HCT116 (cell line): ENCODE data around the gene EPHB3. TPM values are rescaled to one million over a fixed set of nuclear protein-coding genes. Genes with fewer than 3 reads are reported as not detected.

ENCODE experiments used
- ATAC-seq: fragments of 200-7000 bp; cut with Tn5 transposase; 2 replicates; pipeline ENCODE4 v1.9.1; 2020; ENCODE audit warnings: mild to moderate bottlenecking, moderate library complexity
- BruUV-seq: library from RNA; stranded (reverse); fragments of 400-500 nt; replicated peaks from 2 replicates; lab custom pipeline; 2021; lab: Mats Ljungman, UMichigan
- CTCF ChIA-PET: fragments of 300-600 bp; sonication (Branson Sonifier 250); formaldehyde crosslinking; loops from one replicate; lab custom pipeline; 2021; ENCODE audit warnings: antibody characterized with exemption; lab: Charles Lee
- POLR2A ChIA-PET: fragments of 300-600, 350-600 bp; sonication (Branson Sonifier 250); formaldehyde crosslinking; loops from one replicate; lab custom pipeline; 2021; ENCODE audit warnings: antibody characterized with exemption; lab: Charles Lee
- RAD21 ChIA-PET, 2 experiments: fragments of 300-600 bp; sonication (Branson Sonifier 250); formaldehyde crosslinking; loops; one replicate each; lab custom pipeline; 2023; ENCODE audit warnings: low total read pairs in 2 of 2; ENCODE audit not compliant: uncharacterized antibody in 2 of 2, unreplicated experiment in 2 of 2, low non-redundant PET in 1 of 2; lab: Charles Lee
- DNase-seq: peaks from one replicate; pipeline ENCODE4 v3.0.0-alpha.2; 2010; ENCODE audit warnings: low read depth, low spot score
- H2AFZ ChIP-seq: fragments of 200-600 bp; shearing (Covaris generic), sonication (generic); 2 replicates; pipeline ENCODE4 v1.6.1; 2017; ENCODE audit warnings: low read depth, mixed run types, mixed read lengths, antibody characterized with exemption, low read length; ENCODE audit not compliant: poor library complexity, severe bottlenecking
- H3K27ac ChIP-seq: 2 replicates; pipeline ENCODE4 v1.5.1; 2012; ENCODE audit warnings: low read depth, low read length
- H3K27me3 ChIP-seq: fragments of 200-600 bp; sonication (generic); 2 replicates; pipeline ENCODE4 v1.6.1; 2016; ENCODE audit warnings: mixed run types, low read length, mixed read lengths; ENCODE audit not compliant: insufficient read depth
- H3K36me3 ChIP-seq, 2 experiments: fragments of 200-500 bp in 1 of 2; fragments of 200-600 bp in 1 of 2; sonication (Bioruptor generic) in 1 of 2; sonication (generic) in 1 of 2; 2 replicates each; pipeline versions ENCODE4 v1.5.1 to v1.6.1; 2014 to 2016; ENCODE audit warnings: low read length in 2 of 2, inconsistent platforms in 1 of 2, mixed read lengths in 1 of 2, mixed run types in 1 of 2; ENCODE audit not compliant: insufficient read depth in 2 of 2, control insufficient read depth in 1 of 2
- H3K4me1 ChIP-seq, 2 experiments: fragments of 200-600 bp in 1 of 2; sonication (generic) in 1 of 2; 2 replicates each; pipeline versions ENCODE4 v1.5.1 to v1.6.1; 2012 to 2017; ENCODE audit warnings: low read length in 2 of 2, inconsistent platforms in 1 of 2, mild to moderate bottlenecking in 1 of 2, mixed read lengths in 1 of 2, mixed run types in 1 of 2, moderate library complexity in 1 of 2; ENCODE audit not compliant: insufficient read depth in 2 of 2, control insufficient read depth in 1 of 2
- H3K4me2 ChIP-seq: fragments of 200-600 bp; sonication (generic); 2 replicates; pipeline ENCODE4 v1.6.1; 2017; ENCODE audit warnings: mixed run types, low read length, mixed read lengths
- H3K4me3 ChIP-seq, 2 experiments: fragments of 200-600 bp in 1 of 2; sonication (generic) in 1 of 2; replicated peaks in 1 of 2; 2 replicates each; pipeline ENCODE4 v1.5.1; 2011 to 2016; ENCODE audit warnings: low read length in 2 of 2, control low read depth in 1 of 2, low read depth in 1 of 2, mild to moderate bottlenecking in 1 of 2, mixed read lengths in 1 of 2, mixed run types in 1 of 2
- H3K79me2 ChIP-seq: fragments of 200-600 bp; sonication (generic); 2 replicates; pipeline ENCODE4 v1.6.1; 2017; ENCODE audit warnings: mild to moderate bottlenecking, mixed run types, low read length, moderate library complexity, mixed read lengths; ENCODE audit not compliant: insufficient read depth
- H3K9ac ChIP-seq: fragments of 200-600 bp; sonication (generic); 2 replicates; pipeline ENCODE4 v1.6.1; 2016; ENCODE audit warnings: low read length, mixed read lengths
- H3K9me2 ChIP-seq: fragments of 200-600 bp; sonication (generic), shearing (Covaris generic); 2 replicates; pipeline ENCODE4 v1.6.1; 2017; ENCODE audit warnings: mixed run types, mild to moderate bottlenecking, moderate library complexity; ENCODE audit not compliant: insufficient read depth
- H3K9me3 ChIP-seq, 2 experiments: fragments of 200-500 bp in 1 of 2; fragments of 200-600 bp in 1 of 2; sonication (Bioruptor generic) in 1 of 2; sonication (generic) in 1 of 2; 2 replicates each; pipeline ENCODE4 v1.6.1; 2014 to 2017; ENCODE audit warnings: low read length in 2 of 2, mixed read lengths in 2 of 2, inconsistent platforms in 1 of 2, low read depth in 1 of 2, mild to moderate bottlenecking in 1 of 2, mixed run types in 1 of 2, moderate library complexity in 1 of 2; ENCODE audit not compliant: control insufficient read depth in 1 of 2, insufficient read depth in 1 of 2
- H4K20me1 ChIP-seq: fragments of 200-600 bp; sonication (generic), shearing (Covaris generic); 2 replicates; pipeline ENCODE4 v1.6.1; 2017; ENCODE audit warnings: mixed run types, mild to moderate bottlenecking, moderate library complexity; ENCODE audit not compliant: insufficient read depth
- CBX3 ChIP-seq: IDR thresholded peaks from 2 replicates; pipeline ENCODE4 v1.6.1; 2012; ENCODE audit warnings: low read depth
- EGR1 ChIP-seq: IDR thresholded peaks from 2 replicates; pipeline ENCODE4 v1.6.1; 2012; ENCODE audit warnings: low read depth
- EZH2 ChIP-seq: fragments of 200-600 bp; sonication (generic); IDR thresholded peaks from 2 replicates; pipeline ENCODE4 v1.6.1; 2017; ENCODE audit warnings: antibody characterized with exemption, mixed run types
- EZH2phosphoT487 ChIP-seq: fragments of 200-600 bp; IDR thresholded peaks from 2 replicates; pipeline ENCODE4 v1.6.1; 2018; ENCODE audit warnings: antibody characterized with exemption, borderline replicate concordance
- FOSL1 ChIP-seq: IDR thresholded peaks from 2 replicates; pipeline ENCODE4 v1.6.1; 2012; ENCODE audit warnings: low read depth
- JUND ChIP-seq: IDR thresholded peaks from 2 replicates; pipeline ENCODE4 v1.6.1; 2012
- POLR2A ChIP-seq: IDR thresholded peaks from 2 replicates; pipeline ENCODE4 v1.7.0; 2011; ENCODE audit warnings: borderline replicate concordance; ENCODE audit not compliant: insufficient read depth, insufficient read length; ENCODE audit errors: extremely low read depth
- RAD21 ChIP-seq: IDR thresholded peaks from 2 replicates; pipeline ENCODE4 v1.6.1; 2012; ENCODE audit warnings: low read depth, mild to moderate bottlenecking
- SRF ChIP-seq: IDR thresholded peaks from 2 replicates; pipeline ENCODE4 v1.6.1; 2012; ENCODE audit warnings: low read depth
- TCF7L2 ChIP-seq: IDR thresholded peaks from 2 replicates; pipeline ENCODE4 v1.7.0; 2011; ENCODE audit warnings: borderline replicate concordance, inconsistent platforms; ENCODE audit not compliant: insufficient read depth, insufficient read length; ENCODE audit errors: extremely low read depth
- ZFX ChIP-seq: fragments of 450-650 bp; IDR thresholded peaks from 2 replicates; pipeline ENCODE4 v1.6.1; 2017
- intact Hi-C: fragments of 100-400 bp; cut with micrococcal nuclease; formaldehyde crosslinking; loops from 2 replicates; pipeline ENCODE4 v1.10.0; 2022
- total RNA-seq: library from RNA; stranded (reverse); gene quantifications from one replicate; pipeline ENCODE4 v1.2.1, GENCODE V29; 2021; ENCODE audit not compliant: unreplicated experiment
- TF ChIP-seq, protein P1 (sequence below): IDR thresholded peaks from 2 replicates; pipeline ENCODE4 v1.6.1; 2012
- TF ChIP-seq, protein P2 (sequence below): IDR thresholded peaks from 2 replicates; pipeline ENCODE4 v1.6.1; 2012; ENCODE audit warnings: low read depth
- TF ChIP-seq, protein P3 (sequence below): IDR thresholded peaks from 2 replicates; pipeline ENCODE4 v1.6.1; 2011; ENCODE audit warnings: mild to moderate bottlenecking, low read length, moderate library complexity; ENCODE audit not compliant: insufficient replicate concordance; ENCODE audit errors: extremely low read depth
- TF ChIP-seq, protein P4 (sequence below): IDR thresholded peaks from 2 replicates; pipeline ENCODE4 v1.6.1; 2012

The EPHB3 gene
- total RNA-seq, 1 experiment from 2014 or later: 6.5 TPM

DNA sequence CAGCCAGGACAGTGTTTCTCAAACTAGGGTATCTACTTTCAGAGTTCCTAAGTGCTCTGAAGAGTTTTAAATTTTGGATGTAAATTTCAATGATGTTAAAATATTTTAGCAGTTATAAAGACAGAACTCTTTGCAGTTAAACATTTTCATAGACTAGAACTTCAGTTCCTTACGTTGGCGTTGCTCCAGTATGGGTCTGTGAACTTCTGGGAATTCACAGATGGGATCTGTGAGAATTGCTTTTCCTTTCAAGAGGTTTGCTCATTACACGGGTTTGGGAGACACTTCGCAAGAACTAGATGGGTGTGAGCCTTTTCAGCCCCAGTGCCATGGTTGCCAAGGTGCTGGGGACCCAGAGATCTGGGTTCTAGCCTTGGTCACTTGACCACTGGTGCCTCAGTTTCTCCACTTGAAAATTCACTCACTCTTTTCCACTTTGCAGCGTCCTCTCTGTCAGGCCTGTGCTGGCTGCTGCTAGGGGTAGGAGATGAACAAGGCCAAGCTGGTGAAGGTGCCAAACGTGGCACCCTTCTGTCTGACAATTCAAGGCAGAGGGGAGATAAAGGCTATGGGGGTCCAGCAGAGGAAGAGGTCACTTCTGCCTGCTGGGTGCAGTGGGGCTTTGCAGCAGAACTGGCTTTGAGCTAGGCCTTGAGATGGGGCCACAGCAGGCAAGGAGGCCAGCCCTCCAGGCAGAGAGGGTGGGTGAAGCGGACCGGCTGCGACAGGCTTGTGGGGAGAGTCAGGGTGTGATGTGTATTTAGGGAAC lies 48.1 kb downstream of the EPHB3 start:
- ChIA-PET RAD21 (no interaction called here), POLR2A (no interaction called here), CTCF (no interaction called here)
- DNase-seq: no peak
- TF ChIP-seq JUND (no peak), RAD21 (no peak), FOSL1 (no peak), EGR1 (no peak), TCF7L2 (no peak), EZH2 (no peak), EZH2phosphoT487 (no peak), CBX3 (no peak), SRF (no peak), POLR2A (no peak), ZFX (no peak)
- TF ChIP-seq, protein P1, sequence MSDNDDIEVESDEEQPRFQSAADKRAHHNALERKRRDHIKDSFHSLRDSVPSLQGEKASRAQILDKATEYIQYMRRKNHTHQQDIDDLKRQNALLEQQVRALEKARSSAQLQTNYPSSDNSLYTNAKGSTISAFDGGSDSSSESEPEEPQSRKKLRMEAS: no peak
- TF ChIP-seq, protein P2, sequence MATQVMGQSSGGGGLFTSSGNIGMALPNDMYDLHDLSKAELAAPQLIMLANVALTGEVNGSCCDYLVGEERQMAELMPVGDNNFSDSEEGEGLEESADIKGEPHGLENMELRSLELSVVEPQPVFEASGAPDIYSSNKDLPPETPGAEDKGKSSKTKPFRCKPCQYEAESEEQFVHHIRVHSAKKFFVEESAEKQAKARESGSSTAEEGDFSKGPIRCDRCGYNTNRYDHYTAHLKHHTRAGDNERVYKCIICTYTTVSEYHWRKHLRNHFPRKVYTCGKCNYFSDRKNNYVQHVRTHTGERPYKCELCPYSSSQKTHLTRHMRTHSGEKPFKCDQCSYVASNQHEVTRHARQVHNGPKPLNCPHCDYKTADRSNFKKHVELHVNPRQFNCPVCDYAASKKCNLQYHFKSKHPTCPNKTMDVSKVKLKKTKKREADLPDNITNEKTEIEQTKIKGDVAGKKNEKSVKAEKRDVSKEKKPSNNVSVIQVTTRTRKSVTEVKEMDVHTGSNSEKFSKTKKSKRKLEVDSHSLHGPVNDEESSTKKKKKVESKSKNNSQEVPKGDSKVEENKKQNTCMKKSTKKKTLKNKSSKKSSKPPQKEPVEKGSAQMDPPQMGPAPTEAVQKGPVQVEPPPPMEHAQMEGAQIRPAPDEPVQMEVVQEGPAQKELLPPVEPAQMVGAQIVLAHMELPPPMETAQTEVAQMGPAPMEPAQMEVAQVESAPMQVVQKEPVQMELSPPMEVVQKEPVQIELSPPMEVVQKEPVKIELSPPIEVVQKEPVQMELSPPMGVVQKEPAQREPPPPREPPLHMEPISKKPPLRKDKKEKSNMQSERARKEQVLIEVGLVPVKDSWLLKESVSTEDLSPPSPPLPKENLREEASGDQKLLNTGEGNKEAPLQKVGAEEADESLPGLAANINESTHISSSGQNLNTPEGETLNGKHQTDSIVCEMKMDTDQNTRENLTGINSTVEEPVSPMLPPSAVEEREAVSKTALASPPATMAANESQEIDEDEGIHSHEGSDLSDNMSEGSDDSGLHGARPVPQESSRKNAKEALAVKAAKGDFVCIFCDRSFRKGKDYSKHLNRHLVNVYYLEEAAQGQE: no peak
- TF ChIP-seq, protein P3, sequence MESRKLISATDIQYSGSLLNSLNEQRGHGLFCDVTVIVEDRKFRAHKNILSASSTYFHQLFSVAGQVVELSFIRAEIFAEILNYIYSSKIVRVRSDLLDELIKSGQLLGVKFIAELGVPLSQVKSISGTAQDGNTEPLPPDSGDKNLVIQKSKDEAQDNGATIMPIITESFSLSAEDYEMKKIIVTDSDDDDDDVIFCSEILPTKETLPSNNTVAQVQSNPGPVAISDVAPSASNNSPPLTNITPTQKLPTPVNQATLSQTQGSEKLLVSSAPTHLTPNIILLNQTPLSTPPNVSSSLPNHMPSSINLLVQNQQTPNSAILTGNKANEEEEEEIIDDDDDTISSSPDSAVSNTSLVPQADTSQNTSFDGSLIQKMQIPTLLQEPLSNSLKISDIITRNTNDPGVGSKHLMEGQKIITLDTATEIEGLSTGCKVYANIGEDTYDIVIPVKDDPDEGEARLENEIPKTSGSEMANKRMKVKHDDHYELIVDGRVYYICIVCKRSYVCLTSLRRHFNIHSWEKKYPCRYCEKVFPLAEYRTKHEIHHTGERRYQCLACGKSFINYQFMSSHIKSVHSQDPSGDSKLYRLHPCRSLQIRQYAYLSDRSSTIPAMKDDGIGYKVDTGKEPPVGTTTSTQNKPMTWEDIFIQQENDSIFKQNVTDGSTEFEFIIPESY: no peak
- TF ChIP-seq, protein P4, sequence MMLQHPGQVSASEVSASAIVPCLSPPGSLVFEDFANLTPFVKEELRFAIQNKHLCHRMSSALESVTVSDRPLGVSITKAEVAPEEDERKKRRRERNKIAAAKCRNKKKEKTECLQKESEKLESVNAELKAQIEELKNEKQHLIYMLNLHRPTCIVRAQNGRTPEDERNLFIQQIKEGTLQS: no peak
- BruUV-seq: no TSS peak
- Histone ChIP-seq H3K9me2 (no peaks in the 10 kb centered on the region), H4K20me1 (no peaks in the 10 kb centered on the region), H3K9ac (no peak overlapping the region), H3K27ac (no peak overlapping the region), H3K79me2 (no peaks in the 10 kb centered on the region), H3K4me2 (no peak overlapping the region), H3K36me3 (no peaks in the 10 kb centered on the region), H3K27me3 (no peaks in the 10 kb centered on the region), H3K9me3 (no peaks in the 10 kb centered on the region), H2AFZ (no peak overlapping the region), H3K4me3 (no peak overlapping the region), H3K4me1 (no peaks in the 10 kb centered on the region)
- no peak for ATAC-seq
- intact Hi-C loops: no loop called here
